Natural killer cell (primary cell): ENCODE results near the gene BEAN1. TPM values are rescaled to one million over a fixed set of nuclear protein-coding genes. Genes with fewer than 3 reads are reported as not detected.

ENCODE experiments used
- ATAC-seq, 3 donors: fragments of 150-1000 bp in 2 of 3; fragments of 200-7000 bp in 1 of 3; cut with Tn5 transposase; 1 replicate in 1 of 3; 2 replicates in 2 of 3; pipeline ENCODE4 v1.10.0; 2021; ENCODE audit warnings: mild to moderate bottlenecking in 2 of 3, moderate library complexity in 2 of 3
- DNase-seq, 2 donors: peaks; one replicate each; pipeline versions ENCODE4 v3.0.0 to v3.0.0-alpha.2; 2013 to 2021; ENCODE audit warnings: mixed read lengths in 1 of 2
- H3K27ac ChIP-seq: one replicate; pipeline ENCODE4 v1.5.1; 2013; ENCODE audit warnings: mild to moderate bottlenecking, low read length
- H3K27me3 ChIP-seq: one replicate; pipeline ENCODE4 v1.6.1; 2013; ENCODE audit warnings: low read length; ENCODE audit not compliant: control insufficient read depth, insufficient read depth
- H3K36me3 ChIP-seq: one replicate; pipeline ENCODE4 v1.6.1; 2013; ENCODE audit warnings: low read length; ENCODE audit not compliant: control insufficient read depth, insufficient read depth
- H3K4me1 ChIP-seq: one replicate; pipeline ENCODE4 v1.6.1; 2013; ENCODE audit warnings: low read length; ENCODE audit not compliant: control insufficient read depth, insufficient read depth
- H3K4me3 ChIP-seq: one replicate; pipeline ENCODE4 v1.5.1; 2013; ENCODE audit warnings: low read length
- H3K9me3 ChIP-seq: one replicate; pipeline ENCODE4 v1.6.1; 2013; ENCODE audit warnings: low read length; ENCODE audit not compliant: control insufficient read depth, insufficient read depth
- H3K27ac Mint-ChIP-seq, 2 donors: one replicate each; pipeline ENCODE4 v1.8.0; 2022; ENCODE audit warnings: mild to moderate bottlenecking in 2 of 2, mixed read lengths in 2 of 2, moderate library complexity in 1 of 2
- H3K27me3 Mint-ChIP-seq, 2 donors: one replicate each; pipeline ENCODE4 v1.8.0; 2022; ENCODE audit warnings: low read depth in 2 of 2, mixed read lengths in 2 of 2
- H3K36me3 Mint-ChIP-seq: one replicate; pipeline ENCODE4 v1.8.0; 2022; ENCODE audit warnings: mixed read lengths
- H3K4me1 Mint-ChIP-seq, 2 donors: one replicate each; pipeline ENCODE4 v1.8.0; 2022; ENCODE audit warnings: mixed read lengths in 2 of 2
- H3K4me3 Mint-ChIP-seq: one replicate; pipeline ENCODE4 v1.8.0; 2022; ENCODE audit warnings: mild to moderate bottlenecking, moderate library complexity, mixed read lengths
- H3K9me3 Mint-ChIP-seq, 2 donors: one replicate each; pipeline ENCODE4 v1.8.0; 2022; ENCODE audit warnings: mixed read lengths in 2 of 2
- WGBS: methylation state at CpG from one replicate; pipeline ENCODE4 v1.1.7; 2013; ENCODE audit warnings: missing lambda C conversion rate; ENCODE audit not compliant: insufficient coverage; 5-methylcytosine and 5-hydroxymethylcytosine counted together
- intact Hi-C: fragments of 100-400 bp; cut with micrococcal nuclease; formaldehyde crosslinking; loops from one replicate; pipeline ENCODE4 v1.14.2; 2022
- total RNA-seq, 4 donors: library from RNA; stranded (reverse); fragments of 120-200 nt in 1 of 4; gene quantifications; one replicate each; pipeline versions ENCODE4 v1.2.3 to v1.2.4, GENCODE V29; 2013 to 2022
- TF ChIP-seq, protein P1 (sequence below): fragments of 200-600 bp; IDR thresholded peaks from one replicate; pipeline ENCODE4 v1.8.0; 2022; ENCODE audit warnings: antibody characterized with exemption

BEAN1 gene
- total RNA-seq, 3 donors from 2014 or later (not counting 1 experiment from before 2014, with no cell fraction given), result not detected

DNA sequence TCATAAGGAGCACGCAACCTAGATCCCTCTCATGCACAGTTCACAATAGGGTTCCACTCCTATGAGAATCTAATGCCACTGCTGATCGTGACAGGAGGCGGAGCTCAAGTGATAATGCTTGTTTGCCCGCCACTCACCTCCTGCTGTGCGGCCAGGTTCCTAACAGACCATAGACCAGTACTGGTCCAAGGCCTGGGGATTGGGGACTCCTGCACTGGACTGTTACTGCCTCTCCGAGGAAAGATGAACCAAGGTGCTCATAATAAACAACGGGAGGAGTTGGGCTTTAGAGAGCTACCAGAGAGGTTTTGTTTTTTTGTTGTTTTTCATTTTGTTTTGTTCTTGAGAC, 64.6 kb downstream of the BEAN1 start:
- no peak for DNase-seq
- WGBS, result 91% methylated on average over 7 of the region's 7 CpGs
- no peak overlapping the region for H3K4me3 Mint-ChIP-seq

DNA sequence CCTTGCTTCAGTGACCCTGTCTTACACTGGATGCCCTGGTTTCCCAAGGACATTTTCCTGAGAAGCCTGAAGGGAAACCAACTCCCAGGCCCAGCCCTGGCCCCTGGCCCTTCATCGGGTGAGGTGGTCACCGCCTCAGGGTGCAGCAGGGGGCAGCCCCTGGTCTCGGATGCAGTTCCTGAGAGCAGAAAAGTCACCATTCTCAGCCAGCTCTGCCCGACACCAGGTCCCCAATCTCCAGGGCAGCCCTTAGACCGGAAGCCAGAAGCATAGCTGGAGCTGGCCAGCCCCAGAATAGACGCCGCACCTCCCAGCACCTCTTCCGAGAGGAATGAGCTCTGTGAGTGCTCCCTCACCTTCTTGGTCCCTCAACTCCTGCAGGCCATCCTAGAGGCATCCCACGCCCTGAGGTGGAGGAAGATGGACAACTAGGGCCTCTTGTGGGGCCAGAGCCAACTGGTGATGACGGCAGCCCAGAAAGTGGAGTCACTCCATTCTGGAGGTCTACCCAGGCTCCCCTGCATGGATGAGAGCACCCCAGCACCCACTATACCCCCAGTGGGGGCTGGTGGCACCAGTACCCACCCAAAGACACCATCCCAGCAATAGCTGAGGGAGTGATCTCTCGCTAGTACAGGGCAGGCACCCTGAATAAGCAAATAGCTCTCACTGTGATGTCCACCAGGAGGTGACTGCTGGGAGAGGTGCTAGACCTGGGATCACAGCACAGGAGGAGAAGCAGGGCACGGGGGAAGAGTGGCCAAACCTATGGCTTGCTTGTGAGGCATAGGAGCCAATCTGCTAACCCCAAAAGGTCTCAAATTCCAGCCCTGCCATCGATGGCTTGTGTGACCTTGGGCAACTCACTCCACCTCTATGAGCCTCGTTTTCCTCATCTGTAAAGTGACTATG, 66.7 kb downstream of the BEAN1 start:
- H3K4me3 ChIP-seq, result no peak overlapping the region
- no peaks in the 10 kb centered on the region for H3K4me1 Mint-ChIP-seq
- H3K4me3 Mint-ChIP-seq, result no peak overlapping the region
- H3K27me3 Mint-ChIP-seq, result no peaks in the 10 kb centered on the region
- DNase-seq (no peak), ATAC-seq (no peak)
- H3K27ac ChIP-seq, result no peak overlapping the region
- no peak overlapping the region for H3K27ac Mint-ChIP-seq
- no peaks in the 10 kb centered on the region for H3K36me3 Mint-ChIP-seq
- H3K9me3 ChIP-seq, result no peaks in the 10 kb centered on the region
- TF ChIP-seq, protein P1, sequence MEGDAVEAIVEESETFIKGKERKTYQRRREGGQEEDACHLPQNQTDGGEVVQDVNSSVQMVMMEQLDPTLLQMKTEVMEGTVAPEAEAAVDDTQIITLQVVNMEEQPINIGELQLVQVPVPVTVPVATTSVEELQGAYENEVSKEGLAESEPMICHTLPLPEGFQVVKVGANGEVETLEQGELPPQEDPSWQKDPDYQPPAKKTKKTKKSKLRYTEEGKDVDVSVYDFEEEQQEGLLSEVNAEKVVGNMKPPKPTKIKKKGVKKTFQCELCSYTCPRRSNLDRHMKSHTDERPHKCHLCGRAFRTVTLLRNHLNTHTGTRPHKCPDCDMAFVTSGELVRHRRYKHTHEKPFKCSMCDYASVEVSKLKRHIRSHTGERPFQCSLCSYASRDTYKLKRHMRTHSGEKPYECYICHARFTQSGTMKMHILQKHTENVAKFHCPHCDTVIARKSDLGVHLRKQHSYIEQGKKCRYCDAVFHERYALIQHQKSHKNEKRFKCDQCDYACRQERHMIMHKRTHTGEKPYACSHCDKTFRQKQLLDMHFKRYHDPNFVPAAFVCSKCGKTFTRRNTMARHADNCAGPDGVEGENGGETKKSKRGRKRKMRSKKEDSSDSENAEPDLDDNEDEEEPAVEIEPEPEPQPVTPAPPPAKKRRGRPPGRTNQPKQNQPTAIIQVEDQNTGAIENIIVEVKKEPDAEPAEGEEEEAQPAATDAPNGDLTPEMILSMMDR, result no peak
- H3K27me3 ChIP-seq, result no peaks in the 10 kb centered on the region
- no peaks in the 10 kb centered on the region for H3K9me3 Mint-ChIP-seq
- no peaks in the 10 kb centered on the region for H3K36me3 ChIP-seq
- WGBS, result 90% methylated on average over 14 of the region's 14 CpGs
- H3K4me1 ChIP-seq, result no peaks in the 10 kb centered on the region
- intact Hi-C loops, result no loop called here

More for the DNA sequence above, 64.6 kb downstream of the BEAN1 start:
- intact Hi-C loops, result no loop called here
- H3K4me3 ChIP-seq, result no peak overlapping the region
- Mint-ChIP-seq H3K36me3 (no peaks in the 10 kb centered on the region), H3K9me3 (no peaks in the 10 kb centered on the region), H3K27ac (no peak overlapping the region), H3K4me1 (no peaks in the 10 kb centered on the region), H3K27me3 (no peaks in the 10 kb centered on the region)
- no peaks in the 10 kb centered on the region for H3K36me3 ChIP-seq
- H3K27ac ChIP-seq, result no peak overlapping the region
- no peaks in the 10 kb centered on the region for H3K9me3 ChIP-seq
- TF ChIP-seq, protein P1, result no peak
- no peaks in the 10 kb centered on the region for H3K4me1 ChIP-seq
- no peaks in the 10 kb centered on the region for H3K27me3 ChIP-seq
- ATAC-seq, result no peak

GRCh38 chr16:66494916-66495315, 67.8 kb downstream of the BEAN1 start:
- WGBS, result 97% methylated on average over 2 of the region's 2 CpGs

More at GRCh38 chr16:66494916-66495315, 67.8 kb downstream of the BEAN1 start:
- Mint-ChIP-seq H3K27me3 (no peaks in the 10 kb centered on the region), H3K27ac (no peak overlapping the region), H3K4me1 (no peaks in the 10 kb centered on the region), H3K9me3 (no peaks in the 10 kb centered on the region), H3K4me3 (no peak overlapping the region), H3K36me3 (no peaks in the 10 kb centered on the region)
- H3K27me3 ChIP-seq, result no peaks in the 10 kb centered on the region
- no peaks in the 10 kb centered on the region for H3K4me1 ChIP-seq
- TF ChIP-seq, protein P1, result no peak
- H3K27ac ChIP-seq, result no peak overlapping the region
- intact Hi-C loops, result no loop called here
- ATAC-seq, result no peak
- H3K36me3 ChIP-seq, result no peaks in the 10 kb centered on the region
- H3K9me3 ChIP-seq, result no peaks in the 10 kb centered on the region
- H3K4me3 ChIP-seq, result no peak overlapping the region
- DNase-seq, result no peak
